HepG2 (cell line): Measurements from ENCODE around the gene SLA2. TPM values are rescaled to one million over a fixed set of nuclear protein-coding genes. Genes with fewer than 3 reads are reported as not detected.

ENCODE experiments used
- ERF ChIP-seq: IDR thresholded peaks from 2 replicates; pipeline ENCODE4 v1.6.1; 2018; ENCODE audit warnings: missing biosample characterization, missing genetic modification reagents
- FOXO4 ChIP-seq: sonication (generic); formaldehyde crosslinking; conservative IDR thresholded peaks from 2 replicates; pipeline ENCODE4 v1.8.1; 2023; ENCODE audit warnings: missing genetic modification reagents
- HBP1 ChIP-seq: IDR thresholded peaks from 2 replicates; pipeline ENCODE4 v1.6.1; 2016; ENCODE audit warnings: low read depth, control low read depth
- MED8 ChIP-seq: sonication (generic); formaldehyde crosslinking; IDR thresholded peaks from 2 replicates; pipeline ENCODE4 v1.8.1; 2023; ENCODE audit warnings: mild to moderate bottlenecking, missing genetic modification reagents; ENCODE audit not compliant: insufficient replicate concordance
- NR2F2 ChIP-seq: IDR thresholded peaks from 2 replicates; pipeline ENCODE4 v1.6.1; 2012; ENCODE audit warnings: low read depth, inconsistent platforms, borderline replicate concordance
- RARG ChIP-seq: sonication (generic); formaldehyde crosslinking; IDR thresholded peaks from 2 replicates; pipeline ENCODE4 v1.4.0; 2020; ENCODE audit warnings: low read depth, mild to moderate bottlenecking, missing genetic modification reagents
- RCOR2 ChIP-seq: IDR thresholded peaks from 2 replicates; pipeline ENCODE4 v1.6.1; 2016; ENCODE audit warnings: missing biosample characterization, missing genetic modification reagents
- RFX5 ChIP-seq: IDR thresholded peaks from 2 replicates; pipeline ENCODE4 v1.6.1; 2011; ENCODE audit warnings: low read depth, low read length, improper control_type of control experiment
- SRY ChIP-seq: sonication (generic); formaldehyde crosslinking; IDR thresholded peaks from 2 replicates; pipeline ENCODE4 v1.8.0; 2022; ENCODE audit warnings: mild to moderate bottlenecking, missing genetic modification reagents
- SYNCRIP ChIP-seq: fragments of 200-400 bp; formaldehyde crosslinking; IDR thresholded peaks from 2 replicates; pipeline ENCODE4 v1.6.1; 2018; ENCODE audit warnings: mild to moderate bottlenecking, low read depth, low read length; ENCODE audit not compliant: insufficient read depth
- ZMYM4 ChIP-seq: sonication (generic); formaldehyde crosslinking; IDR thresholded peaks from 2 replicates; pipeline ENCODE4 v1.8.1; 2023; ENCODE audit warnings: mild to moderate bottlenecking, missing genetic modification reagents
- ZNF234 ChIP-seq: sonication (generic); formaldehyde crosslinking; conservative IDR thresholded peaks from 2 replicates; pipeline ENCODE4 v1.5.1; 2020; ENCODE audit warnings: mild to moderate bottlenecking, missing genetic modification reagents
- ZNF282 ChIP-seq: fragments of 450-650 bp; IDR thresholded peaks from 2 replicates; pipeline ENCODE4 v1.6.1; 2018; ENCODE audit not compliant: partially characterized antibody
- ZNF615 ChIP-seq: sonication (generic); formaldehyde crosslinking; IDR thresholded peaks from 2 replicates; pipeline ENCODE4 v1.5.0; 2020; ENCODE audit warnings: mild to moderate bottlenecking, missing genetic modification reagents, borderline replicate concordance
- polyA plus RNA-seq, 8 experiments: library from polyadenylated mRNA; depleted of rRNA in 3 of 8; stranded (reverse) in 7 of 8; unstranded in 1 of 8; fragments of >200 nt; fragmentation: Illumina TruSeq in 4 of 8; extraction: Trizol in 4 of 8; gene quantifications; 2 replicates each; pipeline versions ENCODE4 v1.2.1 to v1.2.3, GENCODE V29; 2011 to 2016; ENCODE audit warnings: low read depth in 4 of 8, missing spikeins in 1 of 8, mixed read lengths in 1 of 8; ENCODE audit not compliant: insufficient read depth in 1 of 8
- total RNA-seq, 5 experiments: library from RNA; depleted of rRNA; stranded (reverse); fragments of >200 nt; fragmentation: Illumina TruSeq; extraction: Trizol; gene quantifications; 2 replicates each; pipeline ENCODE4 v1.2.3, GENCODE V29; 2016; ENCODE audit warnings: low read depth in 1 of 5
- TF ChIP-seq, protein P1 (sequence below): fragments of 450-650 bp; IDR thresholded peaks from 2 replicates; pipeline ENCODE4 v1.6.1; 2017; ENCODE audit warnings: mild to moderate bottlenecking
- TF ChIP-seq, protein P2 (sequence below): sonication (generic); formaldehyde crosslinking; IDR thresholded peaks from 2 replicates; pipeline ENCODE4 v1.4.0; 2020; ENCODE audit warnings: missing genetic modification reagents, borderline replicate concordance
- TF ChIP-seq, protein P3 (sequence below): sonication (generic); formaldehyde crosslinking; IDR thresholded peaks from 2 replicates; pipeline ENCODE4 v1.8.1; 2023; ENCODE audit warnings: mild to moderate bottlenecking, missing genetic modification reagents, borderline replicate concordance

SLA2 gene
- total and polyA plus RNA-seq, 2 of the 13 experiments (the other 11 are each of a cell fraction or from before 2014, with no cell fraction given), result 1.6 to 3.6 TPM

- no peak for TF ChIP-seq RCOR2 (CRISPR knock-in tag)
- TF ChIP-seq FOXO4, result no peak
- TF ChIP-seq ZNF615 (CRISPR knock-in tag), result no peak
- TF ChIP-seq ZNF282, result no peak
- TF ChIP-seq SYNCRIP, result no peak
- TF ChIP-seq, protein P1, sequence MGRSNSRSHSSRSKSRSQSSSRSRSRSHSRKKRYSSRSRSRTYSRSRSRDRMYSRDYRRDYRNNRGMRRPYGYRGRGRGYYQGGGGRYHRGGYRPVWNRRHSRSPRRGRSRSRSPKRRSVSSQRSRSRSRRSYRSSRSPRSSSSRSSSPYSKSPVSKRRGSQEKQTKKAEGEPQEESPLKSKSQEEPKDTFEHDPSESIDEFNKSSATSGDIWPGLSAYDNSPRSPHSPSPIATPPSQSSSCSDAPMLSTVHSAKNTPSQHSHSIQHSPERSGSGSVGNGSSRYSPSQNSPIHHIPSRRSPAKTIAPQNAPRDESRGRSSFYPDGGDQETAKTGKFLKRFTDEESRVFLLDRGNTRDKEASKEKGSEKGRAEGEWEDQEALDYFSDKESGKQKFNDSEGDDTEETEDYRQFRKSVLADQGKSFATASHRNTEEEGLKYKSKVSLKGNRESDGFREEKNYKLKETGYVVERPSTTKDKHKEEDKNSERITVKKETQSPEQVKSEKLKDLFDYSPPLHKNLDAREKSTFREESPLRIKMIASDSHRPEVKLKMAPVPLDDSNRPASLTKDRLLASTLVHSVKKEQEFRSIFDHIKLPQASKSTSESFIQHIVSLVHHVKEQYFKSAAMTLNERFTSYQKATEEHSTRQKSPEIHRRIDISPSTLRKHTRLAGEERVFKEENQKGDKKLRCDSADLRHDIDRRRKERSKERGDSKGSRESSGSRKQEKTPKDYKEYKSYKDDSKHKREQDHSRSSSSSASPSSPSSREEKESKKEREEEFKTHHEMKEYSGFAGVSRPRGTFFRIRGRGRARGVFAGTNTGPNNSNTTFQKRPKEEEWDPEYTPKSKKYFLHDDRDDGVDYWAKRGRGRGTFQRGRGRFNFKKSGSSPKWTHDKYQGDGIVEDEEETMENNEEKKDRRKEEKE, result no peak
- no peak for TF ChIP-seq SRY (CRISPR knock-in tag)
- TF ChIP-seq RARG (CRISPR knock-in tag), result no peak
- TF ChIP-seq, protein P2, sequence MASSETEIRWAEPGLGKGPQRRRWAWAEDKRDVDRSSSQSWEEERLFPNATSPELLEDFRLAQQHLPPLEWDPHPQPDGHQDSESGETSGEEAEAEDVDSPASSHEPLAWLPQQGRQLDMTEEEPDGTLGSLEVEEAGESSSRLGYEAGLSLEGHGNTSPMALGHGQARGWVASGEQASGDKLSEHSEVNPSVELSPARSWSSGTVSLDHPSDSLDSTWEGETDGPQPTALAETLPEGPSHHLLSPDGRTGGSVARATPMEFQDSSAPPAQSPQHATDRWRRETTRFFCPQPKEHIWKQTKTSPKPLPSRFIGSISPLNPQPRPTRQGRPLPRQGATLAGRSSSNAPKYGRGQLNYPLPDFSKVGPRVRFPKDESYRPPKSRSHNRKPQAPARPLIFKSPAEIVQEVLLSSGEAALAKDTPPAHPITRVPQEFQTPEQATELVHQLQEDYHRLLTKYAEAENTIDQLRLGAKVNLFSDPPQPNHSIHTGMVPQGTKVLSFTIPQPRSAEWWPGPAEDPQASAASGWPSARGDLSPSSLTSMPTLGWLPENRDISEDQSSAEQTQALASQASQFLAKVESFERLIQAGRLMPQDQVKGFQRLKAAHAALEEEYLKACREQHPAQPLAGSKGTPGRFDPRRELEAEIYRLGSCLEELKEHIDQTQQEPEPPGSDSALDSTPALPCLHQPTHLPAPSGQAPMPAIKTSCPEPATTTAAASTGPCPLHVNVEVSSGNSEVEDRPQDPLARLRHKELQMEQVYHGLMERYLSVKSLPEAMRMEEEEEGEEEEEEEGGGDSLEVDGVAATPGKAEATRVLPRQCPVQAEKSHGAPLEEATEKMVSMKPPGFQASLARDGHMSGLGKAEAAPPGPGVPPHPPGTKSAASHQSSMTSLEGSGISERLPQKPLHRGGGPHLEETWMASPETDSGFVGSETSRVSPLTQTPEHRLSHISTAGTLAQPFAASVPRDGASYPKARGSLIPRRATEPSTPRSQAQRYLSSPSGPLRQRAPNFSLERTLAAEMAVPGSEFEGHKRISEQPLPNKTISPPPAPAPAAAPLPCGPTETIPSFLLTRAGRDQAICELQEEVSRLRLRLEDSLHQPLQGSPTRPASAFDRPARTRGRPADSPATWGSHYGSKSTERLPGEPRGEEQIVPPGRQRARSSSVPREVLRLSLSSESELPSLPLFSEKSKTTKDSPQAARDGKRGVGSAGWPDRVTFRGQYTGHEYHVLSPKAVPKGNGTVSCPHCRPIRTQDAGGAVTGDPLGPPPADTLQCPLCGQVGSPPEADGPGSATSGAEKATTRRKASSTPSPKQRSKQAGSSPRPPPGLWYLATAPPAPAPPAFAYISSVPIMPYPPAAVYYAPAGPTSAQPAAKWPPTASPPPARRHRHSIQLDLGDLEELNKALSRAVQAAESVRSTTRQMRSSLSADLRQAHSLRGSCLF (CRISPR knock-in tag), result no peak
- no peak for TF ChIP-seq NR2F2
- no peak for TF ChIP-seq HBP1 (CRISPR knock-in tag)
- no peak for TF ChIP-seq ZMYM4
- no peak for TF ChIP-seq ZNF234 (CRISPR knock-in tag)
- no peak for TF ChIP-seq RFX5
- TF ChIP-seq, protein P3, sequence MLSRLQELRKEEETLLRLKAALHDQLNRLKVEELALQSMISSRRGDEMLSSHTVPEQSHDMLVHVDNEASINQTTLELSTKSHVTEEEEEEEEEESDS (CRISPR knock-in tag), result no peak
- TF ChIP-seq MED8, result no peak
- TF ChIP-seq ERF (CRISPR knock-in tag), result no peak
Measured at GRCh38 chr20:36624068-36624943, 21.7 kb downstream of the SLA2 start (continued).
